Activated T-cell treated with anti-CD3 and anti-CD28 coated beads, Interleukin-2, amount 50 U/mL, for 48 hours (primary cell): ENCODE measurements around the gene UGT1A3.

Experiments
- DNase-seq, 2 experiments: peaks; one replicate each; pipeline ENCODE4 v3.0.0-alpha.2; 2020

The UGT1A3 gene

DNA sequence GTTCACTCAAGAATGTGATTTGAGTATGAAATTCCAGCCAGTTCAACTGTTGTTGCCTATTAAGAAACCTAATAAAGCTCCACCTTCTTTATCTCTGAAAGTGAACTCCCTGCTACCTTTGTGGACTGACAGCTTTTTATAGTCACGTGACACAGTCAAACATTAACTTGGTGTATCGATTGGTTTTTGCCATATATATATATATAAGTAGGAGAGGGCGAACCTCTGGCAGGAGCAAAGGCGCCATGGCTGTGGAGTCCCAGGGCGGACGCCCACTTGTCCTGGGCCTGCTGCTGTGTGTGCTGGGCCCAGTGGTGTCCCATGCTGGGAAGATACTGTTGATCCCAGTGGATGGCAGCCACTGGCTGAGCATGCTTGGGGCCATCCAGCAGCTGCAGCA is 31.2 kb downstream of the UGT1A3 start, which contains the start of gene UGT1A1:
TSS of gene UGT1A1 (plus strand) at position 228 of the 400 bp plus-strand sequence. CDS start at position 246, 18 bp downstream.
- no peak for DNase-seq

DNA sequence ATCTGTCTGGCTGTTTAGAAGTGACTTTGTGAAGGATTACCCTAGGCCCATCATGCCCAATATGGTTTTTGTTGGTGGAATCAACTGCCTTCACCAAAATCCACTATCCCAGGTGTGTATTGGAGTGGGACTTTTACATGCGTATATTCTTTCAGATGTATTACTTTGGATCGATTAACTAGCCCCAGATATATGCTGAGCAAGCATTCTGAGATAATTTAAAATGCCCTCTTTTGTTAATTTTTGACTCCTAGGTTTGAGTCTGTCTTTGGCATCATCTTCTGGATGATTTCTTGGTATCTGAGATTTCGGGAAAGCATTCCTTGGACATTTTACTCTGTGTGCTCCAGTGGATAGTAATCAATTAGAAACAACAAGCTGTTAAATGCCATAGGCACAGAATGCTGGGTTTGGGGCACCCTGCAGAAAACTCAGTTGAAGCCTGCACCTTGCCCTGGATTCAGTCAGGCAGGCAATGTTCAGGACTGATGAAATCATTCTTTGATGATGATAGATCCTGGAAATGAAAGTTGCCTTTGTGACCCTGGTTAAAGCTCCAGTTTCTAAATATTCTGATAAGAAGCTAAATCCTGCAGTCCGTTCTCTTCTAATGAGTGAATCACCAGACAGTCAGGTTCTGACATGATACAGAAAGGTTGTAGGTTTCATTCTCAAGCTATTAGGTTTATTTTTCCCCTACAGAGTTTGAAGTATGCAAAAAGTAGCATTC is 32.4 kb downstream of the UGT1A3 start:
- DNase-seq, result no peak

DNA sequence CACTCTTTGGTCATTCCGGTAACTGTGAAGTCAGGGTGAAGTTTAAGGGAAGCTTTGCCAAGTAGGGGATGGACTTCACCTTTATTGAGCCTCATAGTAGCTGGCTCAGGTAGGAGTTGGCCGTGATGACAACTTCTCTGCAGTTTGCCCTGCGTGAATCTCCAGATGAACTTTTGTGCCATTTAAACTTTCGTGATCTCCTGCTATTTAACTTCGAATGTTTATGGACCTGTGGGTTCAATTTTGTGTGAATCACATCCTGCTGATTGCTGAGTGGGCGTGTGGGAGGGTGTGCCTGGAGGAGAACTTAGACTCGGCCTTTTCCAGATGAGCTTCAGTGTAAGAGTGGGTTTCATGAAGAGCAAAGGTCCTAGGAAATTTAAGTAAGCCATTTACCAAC is 35.4 kb downstream of the UGT1A3 start:
- no peak for DNase-seq

DNA sequence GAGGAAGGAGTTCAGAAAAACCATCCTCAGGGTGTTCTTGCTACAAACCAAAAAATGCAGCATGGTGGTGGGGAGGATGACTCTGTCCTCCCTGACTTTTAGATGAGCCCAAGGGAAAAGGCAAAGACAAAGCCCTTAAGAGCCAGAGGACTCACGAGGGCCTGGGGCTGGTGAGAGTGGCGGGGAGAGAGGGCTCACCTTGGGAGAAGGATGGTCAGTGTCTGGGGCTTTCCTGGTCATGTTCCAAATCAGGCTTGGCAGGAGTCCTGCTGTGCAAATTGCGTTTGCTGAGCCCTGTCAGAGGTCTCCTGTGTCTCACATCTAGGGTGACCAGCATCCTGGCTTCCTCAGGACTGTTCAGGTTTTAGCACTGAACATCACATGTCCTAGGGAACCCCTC is 35.9 kb downstream of the UGT1A3 start:
- DNase-seq, result no peak

DNA sequence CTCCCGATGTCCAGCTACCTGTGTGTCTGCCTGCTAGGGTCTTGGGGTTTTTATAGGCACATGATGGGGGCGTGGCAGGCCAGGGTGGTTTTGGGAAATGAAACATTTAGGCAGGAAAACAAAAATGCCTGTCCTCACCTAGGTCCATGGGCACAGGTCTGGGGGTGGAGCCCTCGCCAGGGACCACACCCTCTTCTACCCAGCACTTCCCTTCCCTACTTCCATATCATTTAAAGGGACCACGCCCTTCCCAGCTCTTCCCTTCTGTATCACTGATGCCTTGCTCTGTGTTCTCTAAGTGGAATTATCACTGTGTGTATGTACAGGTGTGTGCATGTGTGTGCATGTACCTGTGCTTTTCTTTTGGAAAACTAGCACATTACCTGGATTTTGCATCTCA is 37.6 kb downstream of the UGT1A3 start:
- DNase-seq, result no peak

DNA sequence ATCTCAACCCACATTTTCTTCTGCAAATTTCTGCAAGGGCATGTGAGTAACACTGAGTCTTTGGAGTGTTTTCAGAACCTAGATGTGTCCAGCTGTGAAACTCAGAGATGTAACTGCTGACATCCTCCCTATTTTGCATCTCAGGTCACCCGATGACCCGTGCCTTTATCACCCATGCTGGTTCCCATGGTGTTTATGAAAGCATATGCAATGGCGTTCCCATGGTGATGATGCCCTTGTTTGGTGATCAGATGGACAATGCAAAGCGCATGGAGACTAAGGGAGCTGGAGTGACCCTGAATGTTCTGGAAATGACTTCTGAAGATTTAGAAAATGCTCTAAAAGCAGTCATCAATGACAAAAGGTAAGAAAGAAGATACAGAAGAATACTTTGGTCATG is 39.2 kb downstream of the UGT1A3 start:
- DNase-seq, result no peak

DNA sequence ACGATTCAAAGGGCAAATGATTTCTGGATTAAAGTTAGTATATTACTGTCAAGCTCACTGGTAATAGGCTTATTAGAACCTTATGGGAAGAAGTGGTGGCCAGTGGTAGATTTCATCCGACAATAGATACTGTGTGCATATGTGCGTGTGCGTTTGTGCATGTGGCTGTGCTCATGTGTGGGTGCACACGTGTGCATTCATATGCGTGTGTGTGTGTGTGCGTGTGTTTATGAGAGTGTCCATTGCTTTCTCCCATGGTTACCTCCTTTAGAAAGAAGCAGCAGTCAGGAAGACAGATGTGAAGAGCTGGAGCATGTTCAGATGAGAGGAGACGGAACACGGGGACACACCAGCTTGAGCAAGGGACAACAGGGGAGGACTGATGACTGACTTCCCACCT is 40.4 kb downstream of the UGT1A3 start:
- DNase-seq, result no peak

DNA sequence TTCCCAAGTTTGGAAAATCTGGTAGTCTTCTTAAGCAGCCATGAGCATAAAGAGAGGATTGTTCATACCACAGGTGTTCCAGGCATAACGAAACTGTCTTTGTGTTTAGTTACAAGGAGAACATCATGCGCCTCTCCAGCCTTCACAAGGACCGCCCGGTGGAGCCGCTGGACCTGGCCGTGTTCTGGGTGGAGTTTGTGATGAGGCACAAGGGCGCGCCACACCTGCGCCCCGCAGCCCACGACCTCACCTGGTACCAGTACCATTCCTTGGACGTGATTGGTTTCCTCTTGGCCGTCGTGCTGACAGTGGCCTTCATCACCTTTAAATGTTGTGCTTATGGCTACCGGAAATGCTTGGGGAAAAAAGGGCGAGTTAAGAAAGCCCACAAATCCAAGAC is 43.3 kb downstream of the UGT1A3 start:
- DNase-seq, result no peak

DNA sequence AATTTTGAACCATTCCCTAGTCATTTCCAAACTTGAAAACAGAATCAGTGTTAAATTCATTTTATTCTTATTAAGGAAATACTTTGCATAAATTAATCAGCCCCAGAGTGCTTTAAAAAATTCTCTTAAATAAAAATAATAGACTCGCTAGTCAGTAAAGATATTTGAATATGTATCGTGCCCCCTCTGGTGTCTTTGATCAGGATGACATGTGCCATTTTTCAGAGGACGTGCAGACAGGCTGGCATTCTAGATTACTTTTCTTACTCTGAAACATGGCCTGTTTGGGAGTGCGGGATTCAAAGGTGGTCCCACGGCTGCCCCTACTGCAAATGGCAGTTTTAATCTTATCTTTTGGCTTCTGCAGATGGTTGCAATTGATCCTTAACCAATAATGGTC is 43.7 kb downstream of the UGT1A3 start:
- DNase-seq, result no peak

DNA sequence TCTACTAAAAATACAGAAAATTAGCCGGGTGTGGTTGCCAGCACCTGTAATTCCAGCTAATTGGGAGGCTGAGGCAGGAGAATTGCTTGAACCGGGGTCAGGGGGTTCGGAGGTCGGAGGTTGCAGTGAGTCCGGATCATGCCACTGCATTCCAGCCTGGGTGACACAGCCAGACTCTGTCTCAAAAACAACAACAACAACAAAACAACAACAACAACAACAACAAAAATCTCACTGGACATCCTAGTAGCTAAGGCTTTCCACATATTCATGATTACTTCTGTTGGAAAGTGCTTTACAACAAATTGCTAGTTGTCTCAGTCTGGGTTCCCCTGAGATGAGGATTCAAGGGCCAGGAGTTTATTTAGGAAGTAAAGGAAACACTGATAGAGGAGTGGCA is 45.0 kb downstream of the UGT1A3 start:
- DNase-seq, result no peak

DNA sequence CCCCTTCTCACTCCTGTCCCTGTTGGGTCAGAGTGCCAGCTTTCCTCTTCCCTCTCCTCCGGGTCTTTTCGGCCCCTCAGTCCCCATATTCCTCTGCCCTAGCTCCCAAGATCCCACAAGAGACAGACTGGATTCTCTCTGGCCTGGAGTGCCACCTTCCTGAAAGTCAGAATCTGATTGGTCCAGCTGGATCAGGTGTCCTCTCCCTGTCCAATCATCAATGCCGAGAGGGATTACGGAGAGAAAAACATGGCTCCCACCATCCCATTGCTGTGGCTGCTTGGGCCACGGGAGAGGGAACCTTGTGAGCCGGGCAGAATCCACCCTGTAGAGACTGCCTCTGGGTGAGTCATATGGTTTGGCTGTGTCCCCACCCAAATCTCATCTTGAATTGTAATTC is 46.6 kb downstream of the UGT1A3 start:
- DNase-seq, result no peak

DNA sequence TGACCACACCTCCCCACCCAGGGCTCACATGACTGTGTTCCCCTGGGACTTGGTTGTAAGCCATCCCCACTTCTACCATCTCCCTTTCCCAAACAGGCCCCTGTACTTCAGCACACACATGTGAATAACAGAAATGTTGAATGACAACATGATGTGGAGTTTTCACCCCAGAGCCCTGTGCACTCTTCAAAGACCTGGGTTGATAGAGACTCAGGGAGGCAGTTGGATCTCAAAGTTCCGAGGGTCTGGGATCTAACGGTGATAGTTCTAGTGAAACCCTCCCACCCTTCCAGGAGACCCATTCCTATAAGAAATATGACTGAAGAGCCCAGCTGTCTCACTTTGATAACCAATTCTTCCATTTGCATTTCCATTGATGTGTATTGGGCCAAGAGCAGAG is 49.2 kb downstream of the UGT1A3 start, which contains the start of gene MROH2A:
TSS of gene MROH2A (plus strand) at position 301 of the 400 bp plus-strand sequence. CDS start 1,029 bp downstream, outside the sequence.
- DNase-seq, result no peak

DNA sequence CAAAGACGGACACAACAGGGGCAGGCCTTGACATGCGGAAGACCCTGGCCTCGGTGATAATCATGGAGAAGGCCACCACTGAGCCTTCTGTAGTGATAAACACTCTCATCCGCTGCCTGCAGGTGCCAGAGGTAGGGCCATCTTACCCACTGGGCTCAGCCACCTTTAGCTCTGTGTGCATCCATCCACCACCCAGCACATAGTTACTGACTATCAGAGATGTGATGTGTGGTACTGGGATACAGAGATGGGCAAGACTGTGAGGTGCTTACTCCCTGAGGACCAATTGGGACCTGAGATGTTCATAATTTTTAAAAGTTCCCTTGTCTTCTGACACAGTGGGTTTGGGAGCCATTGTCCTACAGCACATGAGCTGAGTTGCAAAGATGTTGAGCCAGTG is 50.9 kb downstream of the UGT1A3 start:
- DNase-seq, result no peak

DNA sequence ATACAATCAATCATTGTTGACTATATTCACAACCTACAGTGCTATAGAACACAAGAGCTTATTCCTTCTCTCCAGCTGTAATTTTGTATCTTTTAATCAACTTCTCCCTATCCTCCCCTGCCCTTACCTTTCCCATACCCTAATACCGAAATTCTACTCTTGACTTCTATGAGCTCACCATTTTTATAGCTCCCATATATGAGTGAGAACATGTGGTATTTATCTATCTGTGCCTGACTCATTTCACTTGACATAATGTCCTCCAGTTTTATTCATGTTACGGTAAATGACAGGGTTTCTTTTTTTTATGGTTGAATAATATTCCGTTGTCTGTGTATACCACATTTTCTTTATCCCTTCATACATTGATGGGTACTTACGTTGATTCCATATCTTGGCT is 51.9 kb downstream of the UGT1A3 start:
- no peak for DNase-seq

DNA sequence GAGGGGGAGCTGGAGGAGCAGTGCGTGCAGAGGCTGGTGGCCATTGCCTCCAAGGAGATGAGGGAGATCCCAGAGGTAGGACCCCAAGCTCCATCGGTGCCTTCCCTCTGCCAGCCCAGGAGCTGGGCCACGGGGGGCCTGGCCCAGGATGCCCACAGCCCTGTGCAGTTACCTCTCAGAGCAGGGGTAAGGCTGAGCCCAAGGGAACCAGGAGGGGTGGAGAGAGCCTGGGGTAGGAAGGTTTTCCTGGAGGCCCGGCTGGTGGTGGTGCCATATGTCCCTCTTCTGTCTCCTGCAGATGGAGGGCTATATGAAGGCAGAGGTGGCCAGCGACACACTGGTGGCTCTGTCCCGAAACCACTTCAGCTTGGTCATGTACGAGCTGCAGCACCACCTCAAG is 60.7 kb downstream of the UGT1A3 start:
- no peak for DNase-seq

DNA sequence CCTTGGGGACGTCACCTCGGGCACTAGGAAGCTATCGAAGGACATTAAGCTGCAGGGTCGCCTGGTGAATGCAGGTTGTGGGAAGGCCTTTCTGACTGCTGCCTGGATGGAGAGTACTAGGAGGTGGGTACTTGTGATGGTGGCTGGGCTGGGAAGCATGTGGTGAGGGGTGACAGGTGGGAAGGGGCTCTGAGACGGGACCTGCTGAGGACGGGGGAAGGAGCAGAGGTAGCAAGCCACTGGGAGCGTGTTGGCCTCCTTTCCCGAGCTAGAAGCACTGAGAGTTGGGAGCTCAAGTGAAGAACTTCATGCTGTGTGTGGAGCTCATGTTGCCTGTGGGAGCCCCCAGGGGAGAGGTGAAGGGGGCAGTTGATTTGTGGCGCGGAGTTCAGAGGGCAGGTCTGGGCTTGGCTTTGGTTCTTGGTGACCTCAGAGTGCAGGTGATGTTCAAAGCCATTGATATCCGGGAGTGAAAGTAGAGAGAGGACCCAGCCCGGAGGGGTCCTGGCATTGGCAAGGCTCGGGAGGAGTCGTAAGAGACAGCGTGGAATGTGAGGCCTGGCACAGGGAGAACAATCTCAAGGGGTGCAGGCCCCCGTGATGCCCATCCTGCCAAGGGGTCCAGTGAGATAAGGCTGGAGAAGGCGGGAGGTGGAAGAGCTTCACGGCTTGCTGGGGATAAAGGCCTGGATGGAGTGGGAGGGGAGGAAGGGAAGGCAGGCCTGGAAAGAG is 62.5 kb downstream of the UGT1A3 start:
- DNase-seq, result no peak

DNA sequence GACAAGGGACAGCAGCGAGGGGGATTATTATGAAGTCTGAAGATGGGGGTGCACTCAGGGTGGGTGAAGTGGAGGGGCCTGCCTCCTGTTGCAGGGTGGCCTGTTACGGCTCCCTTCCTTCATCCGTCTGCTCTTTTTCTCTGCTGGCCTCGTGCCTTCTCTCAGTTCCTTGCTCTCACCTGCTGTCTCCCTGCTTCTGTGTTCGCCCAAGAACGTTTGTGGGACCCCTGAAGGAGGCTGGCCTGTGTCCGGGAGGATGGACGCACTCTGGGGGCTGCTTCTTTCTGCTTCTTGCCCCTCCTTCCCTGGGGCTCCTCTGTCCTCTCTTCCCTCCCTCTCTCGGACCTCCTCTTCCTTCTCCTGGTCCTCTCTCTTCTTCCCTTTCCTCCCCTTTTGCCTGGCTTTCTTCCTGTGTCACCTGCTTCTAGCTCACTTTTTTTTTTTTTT is 63.1 kb downstream of the UGT1A3 start:
- DNase-seq, result no peak

DNA sequence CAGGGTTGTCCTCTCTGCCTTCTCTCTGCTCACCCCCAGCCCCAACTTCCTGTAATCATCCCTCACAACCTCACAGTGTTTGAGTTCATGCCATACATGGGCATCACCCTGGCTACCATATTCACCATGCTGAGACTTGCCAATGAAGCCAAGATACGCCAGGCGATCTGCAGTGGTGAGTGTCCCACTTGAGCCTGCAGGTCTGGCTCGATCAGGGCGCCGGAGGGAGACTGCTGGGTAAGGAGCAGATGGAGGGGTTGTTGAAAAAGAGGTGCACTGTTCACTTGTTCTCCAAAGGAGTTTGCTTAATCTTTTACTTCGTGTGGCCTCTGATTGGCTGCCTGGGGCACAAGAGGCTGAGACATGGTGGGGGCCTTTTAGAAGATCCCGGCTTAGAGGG is 63.9 kb downstream of the UGT1A3 start:
- DNase-seq, result no peak

DNA sequence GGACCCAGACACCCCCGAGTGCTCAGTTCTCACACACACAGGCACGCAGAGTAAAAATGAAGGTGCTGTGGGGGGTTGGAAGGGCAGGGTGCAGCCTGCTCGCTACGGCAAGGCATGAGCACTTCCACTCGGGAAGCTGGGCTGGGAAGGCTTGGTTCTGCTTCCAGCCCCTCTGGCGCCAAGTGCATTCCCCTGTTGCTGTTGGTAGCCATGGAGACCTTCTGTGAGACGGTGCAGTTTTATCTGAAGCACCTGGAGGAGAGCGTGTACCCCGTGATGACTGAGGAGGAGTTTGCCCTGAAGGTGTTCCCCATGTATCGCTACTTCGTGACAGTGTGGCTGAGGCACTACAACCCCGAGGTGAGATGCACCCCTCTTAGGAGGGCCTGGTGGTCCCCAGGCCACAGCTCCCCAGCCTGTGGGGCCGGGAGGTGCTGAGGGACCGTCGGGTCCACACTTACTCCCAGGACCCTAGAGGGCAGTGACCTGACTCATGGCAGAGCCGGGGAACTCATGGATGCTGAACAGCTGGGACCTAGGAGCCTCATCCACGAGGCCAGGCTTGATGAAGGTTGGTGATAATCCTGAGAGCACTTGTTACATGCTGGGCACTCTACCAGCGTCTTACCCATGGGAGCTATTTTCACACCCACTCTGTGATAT is 64.8 kb downstream of the UGT1A3 start:
- no peak for DNase-seq

DNA sequence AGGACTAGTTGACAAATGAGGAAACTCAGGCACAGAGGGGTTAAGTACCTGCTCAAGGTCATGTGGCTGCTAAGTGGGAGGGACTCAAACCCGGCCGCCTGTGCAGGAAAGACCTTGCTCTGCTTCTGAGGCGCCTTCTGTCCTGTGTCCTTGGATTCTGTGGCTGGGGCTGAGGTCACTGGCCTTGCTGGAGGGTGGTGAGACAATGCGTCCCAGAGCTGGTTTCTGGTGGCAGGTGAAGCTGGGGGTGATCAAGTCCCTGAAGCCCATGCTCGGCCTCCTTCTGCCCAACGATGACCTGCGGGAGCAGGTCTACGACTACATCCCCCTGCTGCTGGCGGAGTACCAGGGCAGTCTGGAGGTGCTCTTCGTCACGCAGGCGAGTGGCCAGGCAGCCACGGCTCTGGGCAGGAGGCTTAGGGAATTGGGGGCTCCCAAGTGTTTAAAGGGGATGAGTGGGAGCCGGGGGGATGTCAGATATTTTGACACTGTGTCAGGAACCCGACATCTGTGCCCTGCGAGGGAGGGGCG is 65.4 kb downstream of the UGT1A3 start:
- no peak for DNase-seq

DNA sequence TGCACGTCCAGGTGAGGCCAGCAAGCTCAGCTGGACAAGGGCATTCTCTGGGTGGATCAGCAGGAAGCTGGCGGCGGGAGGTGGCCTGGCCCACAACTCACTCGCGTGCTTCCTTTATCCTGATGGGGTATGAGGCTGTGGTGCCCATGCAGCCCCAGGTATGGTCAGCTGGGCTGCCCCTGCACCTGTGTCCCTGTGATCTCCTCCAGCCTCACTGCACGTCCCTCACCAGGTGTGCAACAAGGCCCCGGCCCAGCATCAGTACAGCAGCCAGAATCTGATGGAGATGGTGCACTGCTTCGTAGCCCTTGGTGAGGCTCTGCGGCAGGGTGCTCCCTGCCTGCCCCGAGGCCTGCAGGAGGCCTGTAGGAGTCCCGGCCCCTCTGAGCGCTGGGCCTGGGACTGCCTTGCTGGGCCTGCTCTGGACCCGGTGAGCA is 66.9 kb downstream of the UGT1A3 start:
- DNase-seq, result peak in 1 of 2 experiments; percentile 5

DNA sequence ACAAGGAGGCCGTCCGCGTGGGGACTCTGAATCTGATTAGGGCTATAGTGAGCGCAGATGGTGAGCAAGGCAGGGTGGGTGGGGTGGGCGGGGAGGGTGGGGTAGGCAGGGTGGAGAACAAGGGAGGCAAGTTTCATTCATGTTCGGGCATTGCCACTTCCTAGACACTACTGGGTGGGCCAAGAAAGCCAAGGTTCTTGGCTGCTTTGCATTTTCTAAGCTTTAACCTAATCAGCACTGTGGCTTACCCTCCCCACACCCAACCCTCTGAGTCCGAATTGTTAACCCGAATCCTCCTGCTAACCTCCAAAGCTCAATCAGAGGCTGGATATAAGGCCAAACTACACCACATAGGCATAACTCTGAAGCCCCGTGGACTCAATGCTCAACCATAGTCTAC is 67.4 kb downstream of the UGT1A3 start:
- no peak for DNase-seq

DNA sequence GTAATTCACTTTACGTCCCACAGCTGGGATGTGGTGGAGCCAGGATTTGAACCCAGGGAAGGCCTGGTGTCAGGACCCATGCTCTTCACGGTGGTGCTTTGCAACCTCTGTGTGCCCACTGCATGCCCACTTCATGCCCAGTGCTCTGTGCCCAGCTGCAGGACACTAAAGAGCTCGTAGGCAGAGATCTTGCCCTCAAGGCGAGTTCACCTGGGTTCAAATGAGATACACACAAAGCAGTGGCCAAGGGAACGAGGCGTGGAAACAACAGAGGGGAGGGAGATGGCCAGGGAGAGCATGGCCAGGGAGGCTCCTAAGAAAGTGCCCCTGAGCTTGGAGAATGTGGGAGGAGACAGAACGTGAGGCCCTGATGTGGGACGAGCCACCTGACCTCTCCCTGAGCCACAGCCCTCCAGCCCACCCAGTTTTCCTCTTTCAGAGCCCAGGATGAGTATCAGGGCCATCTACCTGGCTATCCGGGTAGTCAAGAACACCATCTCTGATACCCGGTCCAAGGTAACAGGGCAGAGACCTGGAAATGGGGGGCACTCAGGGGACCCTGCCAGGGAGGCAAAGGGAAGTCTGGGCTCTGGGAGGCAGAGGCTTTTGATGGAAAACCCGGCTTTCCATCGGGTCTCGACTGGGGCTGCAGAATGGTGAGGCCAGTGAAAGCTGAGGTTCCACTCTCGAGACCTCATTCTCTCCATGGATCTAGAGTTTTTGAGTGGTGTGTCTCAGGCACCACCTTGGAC is 69.7 kb downstream of the UGT1A3 start:
- peak; percentile 5 to 9 for DNase-seq
